K562 (cell line): ENCODE results near the gene RPS15A. TPM values are rescaled to one million over a fixed set of nuclear protein-coding genes. Genes with fewer than 3 reads are reported as not detected.

Experiments
- ETV5 ChIP-seq: sonication (generic); formaldehyde crosslinking; IDR thresholded peaks from 2 replicates; pipeline ENCODE4 v1.4.0; 2020; ENCODE audit warnings: low read depth, mild to moderate bottlenecking, missing genetic modification reagents
- GTF2A2 ChIP-seq: IDR thresholded peaks from 2 replicates; pipeline ENCODE4 v1.6.1; 2016; ENCODE audit warnings: mild to moderate bottlenecking, missing genetic modification characterization, missing compliant biosample characterization
- HNRNPL ChIP-seq: fragments of 200-400 bp; formaldehyde crosslinking; IDR thresholded peaks from 2 replicates; pipeline ENCODE4 v1.6.1; 2017; ENCODE audit warnings: low read depth, mild to moderate bottlenecking, low read length
- ILK ChIP-seq: fragments of 450-650 bp; IDR thresholded peaks from 2 replicates; pipeline ENCODE4 v1.6.1; 2016; ENCODE audit warnings: missing genetic modification characterization, low read depth, mild to moderate bottlenecking, missing compliant biosample characterization, moderate library complexity, borderline replicate concordance
- IRF2 ChIP-seq: sonication (generic); formaldehyde crosslinking; IDR thresholded peaks from 2 replicates; pipeline ENCODE4 v1.8.1; 2022; ENCODE audit warnings: mild to moderate bottlenecking, missing genetic modification reagents
- KLF1 ChIP-seq: fragments of 450-650 bp; IDR thresholded peaks from 2 replicates; pipeline ENCODE4 v1.6.1; 2016; ENCODE audit warnings: missing genetic modification characterization, missing compliant biosample characterization
- RB1 ChIP-seq: fragments of 450-650 bp; IDR thresholded peaks from 2 replicates; pipeline ENCODE4 v1.6.1; 2017; ENCODE audit warnings: low read depth, mild to moderate bottlenecking
- XRCC4 ChIP-seq: IDR thresholded peaks from one replicate; pipeline ENCODE4 v1.6.1; 2011; ENCODE audit not compliant: insufficient read depth, insufficient read length; ENCODE audit errors: extremely low read depth
- ZNF133 ChIP-seq: fragments of 250-450 bp; sonication (Bioruptor Pico); IDR thresholded peaks from 2 replicates; pipeline ENCODE4 v1.4.0; 2020; ENCODE audit warnings: mild to moderate bottlenecking
- polyA plus RNA-seq, 8 experiments: library from polyadenylated mRNA; depleted of rRNA in 4 of 8; stranded (reverse) in 5 of 8; unstranded in 3 of 8; fragments of >200 nt; fragmentation: Nextera tagmentation in 2 of 8; fragmentation: Illumina TruSeq in 1 of 8; extraction: Ambion mirVana in 2 of 8; extraction: Trizol in 1 of 8; gene quantifications; 2 replicates each; pipeline versions ENCODE4 v1.2.1 to v1.2.3, GENCODE V29; 2011 to 2014; ENCODE audit warnings: inconsistent platforms in 1 of 8, missing spikeins in 1 of 8
- total RNA-seq, 7 experiments: library from RNA; depleted of rRNA in 6 of 7; stranded (reverse); fragments of >200 nt in 6 of 7; fragmentation: Illumina TruSeq in 2 of 7; extraction: Trizol in 2 of 7; gene quantifications; 2 replicates each; pipeline versions ENCODE4 v1.2.1 to v1.2.3, GENCODE V29; 2011 to 2021; ENCODE audit warnings: low replicate concordance in 1 of 7
- TF ChIP-seq, protein P1 (sequence below), 3 experiments: IDR thresholded peaks in 2 of 3; conservative IDR thresholded peaks in 1 of 3; 2 replicates each; pipeline ENCODE4 v1.5.1; 2011 to 2012; ENCODE audit warnings: low read length in 3 of 3, mild to moderate bottlenecking in 3 of 3, control low read depth in 2 of 3, improper control_type of control experiment in 1 of 3, inconsistent platforms in 1 of 3, low read depth in 1 of 3, mixed read lengths in 1 of 3, moderate library complexity in 1 of 3; ENCODE audit not compliant: insufficient read depth in 2 of 3
- TF ChIP-seq, protein P2 (sequence below): fragments of 250-450 bp; sonication (Bioruptor Pico); IDR thresholded peaks from 2 replicates; pipeline ENCODE4 v1.8.0; 2022; ENCODE audit warnings: moderate library complexity, mild to moderate bottlenecking, inconsistent platforms
- TF ChIP-seq, protein P3 (sequence below): fragments of 450-650 bp; IDR thresholded peaks from 2 replicates; pipeline ENCODE4 v1.7.1; 2018; ENCODE audit warnings: mild to moderate bottlenecking, low read depth; ENCODE audit not compliant: partially characterized antibody
- TF ChIP-seq, protein P4 (sequence below): fragments of 250-450 bp; sonication (Bioruptor Pico); IDR thresholded peaks from 2 replicates; pipeline ENCODE4 v1.5.0; 2020; ENCODE audit warnings: mild to moderate bottlenecking, borderline replicate concordance
- TF ChIP-seq, protein P5 (sequence below), 2 experiments: IDR thresholded peaks; 2 replicates each; pipeline ENCODE4 v1.6.1; 2012; ENCODE audit warnings: improper control_type of control experiment in 2 of 2, low read depth in 2 of 2, low read length in 2 of 2, borderline replicate concordance in 1 of 2

The RPS15A gene
- total and polyA plus RNA-seq, 9 of the 15 experiments (the other 6 are each of a cell fraction or from before 2014, with no cell fraction given): 1,397 to 5,474 (median 2,798) TPM

DNA sequence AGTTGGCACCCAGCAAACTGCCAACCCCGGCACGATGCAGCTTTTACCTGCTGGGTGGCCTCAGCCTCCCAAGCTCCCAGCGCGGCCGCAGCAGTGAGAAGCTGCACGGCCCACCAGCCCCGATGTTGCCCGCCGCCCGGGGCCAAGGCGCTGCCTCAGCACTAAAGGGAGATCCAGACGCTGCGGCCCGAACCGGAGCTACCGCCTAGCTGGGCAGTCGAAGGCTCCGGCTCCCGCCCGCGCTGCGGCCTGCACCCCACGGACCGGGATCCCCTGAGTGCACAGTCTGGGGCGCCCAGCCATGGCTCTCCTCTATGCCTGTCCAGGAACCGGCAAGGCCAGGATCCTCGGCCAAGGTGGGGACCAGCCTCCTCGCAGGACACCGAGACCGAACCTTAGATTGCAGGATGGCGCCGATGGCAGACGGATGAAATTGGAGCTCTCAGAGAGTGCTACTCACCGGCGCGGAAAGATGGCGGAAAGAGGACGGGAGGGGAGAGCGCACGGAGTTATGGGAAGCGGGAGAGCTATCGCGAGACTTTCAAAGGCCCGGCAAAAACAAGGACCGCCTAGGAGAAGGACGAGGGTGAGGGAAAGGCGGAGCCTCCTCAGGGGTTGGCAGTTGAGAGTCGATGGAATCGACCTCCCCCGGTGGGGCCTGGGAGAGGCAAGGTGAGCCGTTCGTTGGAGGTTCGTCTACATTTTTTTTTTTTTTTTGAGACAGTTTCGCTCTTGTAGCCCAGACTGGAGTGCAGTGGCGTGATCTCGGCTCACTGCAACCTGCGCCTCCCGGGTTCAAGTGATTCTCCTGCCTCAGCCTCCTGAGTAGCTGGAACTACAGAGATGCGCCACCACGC is at the start of gene RPS15A (continued):
- TF ChIP-seq, protein P1, sequence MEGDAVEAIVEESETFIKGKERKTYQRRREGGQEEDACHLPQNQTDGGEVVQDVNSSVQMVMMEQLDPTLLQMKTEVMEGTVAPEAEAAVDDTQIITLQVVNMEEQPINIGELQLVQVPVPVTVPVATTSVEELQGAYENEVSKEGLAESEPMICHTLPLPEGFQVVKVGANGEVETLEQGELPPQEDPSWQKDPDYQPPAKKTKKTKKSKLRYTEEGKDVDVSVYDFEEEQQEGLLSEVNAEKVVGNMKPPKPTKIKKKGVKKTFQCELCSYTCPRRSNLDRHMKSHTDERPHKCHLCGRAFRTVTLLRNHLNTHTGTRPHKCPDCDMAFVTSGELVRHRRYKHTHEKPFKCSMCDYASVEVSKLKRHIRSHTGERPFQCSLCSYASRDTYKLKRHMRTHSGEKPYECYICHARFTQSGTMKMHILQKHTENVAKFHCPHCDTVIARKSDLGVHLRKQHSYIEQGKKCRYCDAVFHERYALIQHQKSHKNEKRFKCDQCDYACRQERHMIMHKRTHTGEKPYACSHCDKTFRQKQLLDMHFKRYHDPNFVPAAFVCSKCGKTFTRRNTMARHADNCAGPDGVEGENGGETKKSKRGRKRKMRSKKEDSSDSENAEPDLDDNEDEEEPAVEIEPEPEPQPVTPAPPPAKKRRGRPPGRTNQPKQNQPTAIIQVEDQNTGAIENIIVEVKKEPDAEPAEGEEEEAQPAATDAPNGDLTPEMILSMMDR (IDR thresholded peaks at IDR 0.05 in 2 of 3, conservative IDR thresholded peaks at IDR 0.05 in 1 of 3; ENCODE audit: insufficient read depth in 2 of 3, low read depth in 1 of 3, low read length in 3 of 3): no peak
- TF ChIP-seq, protein P2, sequence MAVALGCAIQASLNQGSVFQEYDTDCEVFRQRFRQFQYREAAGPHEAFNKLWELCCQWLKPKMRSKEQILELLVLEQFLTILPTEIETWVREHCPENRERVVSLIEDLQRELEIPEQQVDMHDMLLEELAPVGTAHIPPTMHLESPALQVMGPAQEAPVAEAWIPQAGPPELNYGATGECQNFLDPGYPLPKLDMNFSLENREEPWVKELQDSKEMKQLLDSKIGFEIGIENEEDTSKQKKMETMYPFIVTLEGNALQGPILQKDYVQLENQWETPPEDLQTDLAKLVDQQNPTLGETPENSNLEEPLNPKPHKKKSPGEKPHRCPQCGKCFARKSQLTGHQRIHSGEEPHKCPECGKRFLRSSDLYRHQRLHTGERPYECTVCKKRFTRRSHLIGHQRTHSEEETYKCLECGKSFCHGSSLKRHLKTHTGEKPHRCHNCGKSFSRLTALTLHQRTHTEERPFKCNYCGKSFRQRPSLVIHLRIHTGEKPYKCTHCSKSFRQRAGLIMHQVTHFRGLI (CRISPR knock-in tag): no peak
- peak; percentile 71 for TF ChIP-seq GTF2A2 (tag)
- no peak for TF ChIP-seq ILK (tag)
- TF ChIP-seq, protein P3, sequence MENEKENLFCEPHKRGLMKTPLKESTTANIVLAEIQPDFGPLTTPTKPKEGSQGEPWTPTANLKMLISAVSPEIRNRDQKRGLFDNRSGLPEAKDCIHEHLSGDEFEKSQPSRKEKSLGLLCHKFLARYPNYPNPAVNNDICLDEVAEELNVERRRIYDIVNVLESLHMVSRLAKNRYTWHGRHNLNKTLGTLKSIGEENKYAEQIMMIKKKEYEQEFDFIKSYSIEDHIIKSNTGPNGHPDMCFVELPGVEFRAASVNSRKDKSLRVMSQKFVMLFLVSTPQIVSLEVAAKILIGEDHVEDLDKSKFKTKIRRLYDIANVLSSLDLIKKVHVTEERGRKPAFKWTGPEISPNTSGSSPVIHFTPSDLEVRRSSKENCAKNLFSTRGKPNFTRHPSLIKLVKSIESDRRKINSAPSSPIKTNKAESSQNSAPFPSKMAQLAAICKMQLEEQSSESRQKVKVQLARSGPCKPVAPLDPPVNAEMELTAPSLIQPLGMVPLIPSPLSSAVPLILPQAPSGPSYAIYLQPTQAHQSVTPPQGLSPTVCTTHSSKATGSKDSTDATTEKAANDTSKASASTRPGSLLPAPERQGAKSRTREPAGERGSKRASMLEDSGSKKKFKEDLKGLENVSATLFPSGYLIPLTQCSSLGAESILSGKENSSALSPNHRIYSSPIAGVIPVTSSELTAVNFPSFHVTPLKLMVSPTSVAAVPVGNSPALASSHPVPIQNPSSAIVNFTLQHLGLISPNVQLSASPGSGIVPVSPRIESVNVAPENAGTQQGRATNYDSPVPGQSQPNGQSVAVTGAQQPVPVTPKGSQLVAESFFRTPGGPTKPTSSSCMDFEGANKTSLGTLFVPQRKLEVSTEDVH: peak; percentile 52
- TF ChIP-seq, protein P4, sequence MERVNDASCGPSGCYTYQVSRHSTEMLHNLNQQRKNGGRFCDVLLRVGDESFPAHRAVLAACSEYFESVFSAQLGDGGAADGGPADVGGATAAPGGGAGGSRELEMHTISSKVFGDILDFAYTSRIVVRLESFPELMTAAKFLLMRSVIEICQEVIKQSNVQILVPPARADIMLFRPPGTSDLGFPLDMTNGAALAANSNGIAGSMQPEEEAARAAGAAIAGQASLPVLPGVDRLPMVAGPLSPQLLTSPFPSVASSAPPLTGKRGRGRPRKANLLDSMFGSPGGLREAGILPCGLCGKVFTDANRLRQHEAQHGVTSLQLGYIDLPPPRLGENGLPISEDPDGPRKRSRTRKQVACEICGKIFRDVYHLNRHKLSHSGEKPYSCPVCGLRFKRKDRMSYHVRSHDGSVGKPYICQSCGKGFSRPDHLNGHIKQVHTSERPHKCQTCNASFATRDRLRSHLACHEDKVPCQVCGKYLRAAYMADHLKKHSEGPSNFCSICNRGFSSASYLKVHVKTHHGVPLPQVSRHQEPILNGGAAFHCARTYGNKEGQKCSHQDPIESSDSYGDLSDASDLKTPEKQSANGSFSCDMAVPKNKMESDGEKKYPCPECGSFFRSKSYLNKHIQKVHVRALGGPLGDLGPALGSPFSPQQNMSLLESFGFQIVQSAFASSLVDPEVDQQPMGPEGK: no peak
- TF ChIP-seq RB1: peak; percentile 91; the same call in 1 of the 2 replicates
- TF ChIP-seq, protein P5, sequence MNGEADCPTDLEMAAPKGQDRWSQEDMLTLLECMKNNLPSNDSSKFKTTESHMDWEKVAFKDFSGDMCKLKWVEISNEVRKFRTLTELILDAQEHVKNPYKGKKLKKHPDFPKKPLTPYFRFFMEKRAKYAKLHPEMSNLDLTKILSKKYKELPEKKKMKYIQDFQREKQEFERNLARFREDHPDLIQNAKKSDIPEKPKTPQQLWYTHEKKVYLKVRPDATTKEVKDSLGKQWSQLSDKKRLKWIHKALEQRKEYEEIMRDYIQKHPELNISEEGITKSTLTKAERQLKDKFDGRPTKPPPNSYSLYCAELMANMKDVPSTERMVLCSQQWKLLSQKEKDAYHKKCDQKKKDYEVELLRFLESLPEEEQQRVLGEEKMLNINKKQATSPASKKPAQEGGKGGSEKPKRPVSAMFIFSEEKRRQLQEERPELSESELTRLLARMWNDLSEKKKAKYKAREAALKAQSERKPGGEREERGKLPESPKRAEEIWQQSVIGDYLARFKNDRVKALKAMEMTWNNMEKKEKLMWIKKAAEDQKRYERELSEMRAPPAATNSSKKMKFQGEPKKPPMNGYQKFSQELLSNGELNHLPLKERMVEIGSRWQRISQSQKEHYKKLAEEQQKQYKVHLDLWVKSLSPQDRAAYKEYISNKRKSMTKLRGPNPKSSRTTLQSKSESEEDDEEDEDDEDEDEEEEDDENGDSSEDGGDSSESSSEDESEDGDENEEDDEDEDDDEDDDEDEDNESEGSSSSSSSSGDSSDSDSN (IDR thresholded peaks at IDR 0.05; ENCODE audit: borderline replicate concordance in 1 of 2, low read depth in 2 of 2, low read length in 2 of 2): no peak; a peak in 1 of 4 replicates
- no peak for TF ChIP-seq HNRNPL
- no peak for TF ChIP-seq ZNF133 (CRISPR knock-in tag)
- TF ChIP-seq ETV5 (CRISPR knock-in tag): no peak
- no peak for TF ChIP-seq IRF2 (CRISPR knock-in tag)
- no peak for TF ChIP-seq XRCC4
- TF ChIP-seq KLF1 (tag): no peak
